Anterior cingulate cortex (tissue), 58 donors: Measurements from ENCODE around the gene MAVS.
A peak's percentile ranks its signal among the peaks of the same experiment; 100 is the strongest.
"Not testable (repeated sequence)": the region's sequence is repeated elsewhere in the genome, so short reads cannot be mapped to it uniquely, and the experiment has no call there.

Source experiments
- DNase-seq, 58 donors: peaks; one replicate each; lab custom pipeline; 2025; lab: John Stamatoyannopoulos, UW

The MAVS gene

DNA sequence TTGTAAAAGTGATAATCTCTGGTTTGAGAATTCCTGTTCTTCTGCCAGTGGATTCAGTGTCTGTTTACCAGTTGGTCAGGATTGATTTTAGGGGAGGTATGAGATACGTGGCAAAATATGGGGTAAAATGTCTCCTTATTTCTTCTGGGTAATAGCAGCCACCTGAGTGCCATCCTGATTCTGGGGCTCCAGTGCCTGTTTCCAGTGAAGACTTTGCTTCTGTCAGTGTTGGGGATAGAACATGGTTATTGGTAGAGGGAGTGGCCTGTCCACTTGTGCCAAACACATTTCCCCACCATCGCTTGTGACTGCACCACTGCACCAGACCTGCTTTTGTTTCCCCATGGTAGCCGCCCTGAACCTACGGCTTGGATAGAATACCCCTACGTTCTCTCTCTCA lies 58.2 kb downstream of the MAVS start:
- DNase-seq, result no peak

GRCh38 chr20:3906744-3907721 lies 60.4 kb downstream of the MAVS start:
- not testable (repeated sequence) for DNase-seq

GRCh38 chr20:3908667-3909066 lies 62.0 kb downstream of the MAVS start:
- peak in 22 of 58 donors; percentile 17 to 68 (median 34) for DNase-seq

- no peak for DNase-seq
Observed at GRCh38 chr20:3909952-3910366, 63.3 kb downstream of the MAVS start.

DNA sequence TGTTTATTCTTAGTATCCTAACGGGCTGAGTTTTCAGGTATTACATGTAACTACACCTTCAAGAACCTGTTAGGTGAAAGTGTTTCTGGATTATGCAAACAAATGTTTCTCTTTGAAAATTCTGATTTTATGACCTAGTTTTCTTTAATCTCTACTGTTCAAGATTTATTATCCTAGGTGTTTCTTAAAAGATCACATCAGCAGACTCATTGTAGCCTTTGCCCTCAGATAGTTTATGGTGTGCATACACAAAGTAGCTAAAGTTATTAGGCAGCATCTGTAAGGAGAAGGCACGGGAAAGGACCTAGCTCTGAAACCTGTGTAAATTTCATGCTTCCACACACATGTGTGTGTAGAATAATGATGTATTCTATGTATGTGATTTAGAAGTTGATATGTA lies 64.2 kb downstream of the MAVS start:
- no peak for DNase-seq

DNA sequence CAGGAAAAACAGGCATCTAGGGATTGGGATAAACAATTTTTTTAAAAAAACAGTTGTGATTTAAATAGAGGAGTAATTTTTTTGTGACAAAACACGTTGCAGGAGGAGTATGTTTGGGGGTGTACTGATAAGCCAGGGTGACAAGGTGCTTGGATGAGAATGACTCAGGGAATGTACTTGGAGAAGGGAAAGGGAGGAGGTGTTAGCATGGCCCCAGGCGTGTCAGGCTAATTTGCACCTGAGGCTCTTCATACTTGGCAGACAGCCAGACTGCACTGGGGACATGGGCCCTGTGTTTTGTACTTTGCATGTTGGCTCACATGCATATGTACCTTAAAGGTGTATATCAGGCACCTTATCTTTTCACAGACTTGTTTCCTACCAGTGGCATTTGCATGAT lies 65.3 kb downstream of the MAVS start:
- no peak for DNase-seq

GRCh38 chr20:3914446-3914845 lies 67.8 kb downstream of the MAVS start:
- DNase-seq, result no peak

GRCh38 chr20:3915691-3916090 lies 69.1 kb downstream of the MAVS start:
- no peak for DNase-seq

- no peak for DNase-seq
Observed at GRCh38 chr20:3916364-3916763, 69.7 kb downstream of the MAVS start.

- no peak for DNase-seq
Observed at GRCh38 chr20:3919352-3919751, 72.7 kb downstream of the MAVS start.

DNA sequence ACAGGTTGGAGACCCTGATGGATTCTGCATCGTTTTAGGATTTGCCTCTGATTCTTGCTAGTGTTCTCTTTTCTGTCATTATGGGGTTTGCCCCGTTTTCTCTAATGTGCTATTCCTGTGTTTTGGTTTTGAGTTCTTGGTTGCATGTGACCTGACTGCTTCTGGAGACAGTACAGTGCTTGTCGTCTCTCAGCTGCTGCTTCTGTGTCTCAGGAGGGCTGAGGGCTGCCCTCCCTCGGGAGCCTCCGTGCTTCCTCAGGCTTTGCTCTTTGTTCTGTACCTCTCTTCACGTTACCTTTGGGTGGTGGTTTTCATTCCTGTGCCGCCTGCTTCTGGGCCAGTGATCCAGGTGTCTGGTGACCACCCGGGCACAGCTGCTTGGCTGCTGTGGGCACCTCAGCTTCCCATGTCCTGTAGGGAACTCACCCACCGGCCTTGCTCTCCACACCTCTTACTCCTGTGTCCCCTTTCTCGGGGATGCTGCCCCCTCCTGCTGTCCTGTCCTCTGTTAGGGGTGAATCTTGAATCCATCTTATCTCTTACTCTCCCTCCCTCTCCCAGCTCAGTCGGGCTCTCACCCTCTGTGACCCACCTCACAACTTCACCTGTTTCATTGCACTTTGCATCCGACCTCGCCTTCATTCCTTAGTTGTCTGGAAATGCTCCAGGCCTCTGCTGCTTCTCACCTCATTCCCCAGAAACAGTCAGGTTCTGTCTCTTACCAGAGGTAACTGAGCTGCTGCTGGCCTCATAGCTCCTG lies 75.8 kb downstream of the MAVS start:
- DNase-seq, result no peak

DNA sequence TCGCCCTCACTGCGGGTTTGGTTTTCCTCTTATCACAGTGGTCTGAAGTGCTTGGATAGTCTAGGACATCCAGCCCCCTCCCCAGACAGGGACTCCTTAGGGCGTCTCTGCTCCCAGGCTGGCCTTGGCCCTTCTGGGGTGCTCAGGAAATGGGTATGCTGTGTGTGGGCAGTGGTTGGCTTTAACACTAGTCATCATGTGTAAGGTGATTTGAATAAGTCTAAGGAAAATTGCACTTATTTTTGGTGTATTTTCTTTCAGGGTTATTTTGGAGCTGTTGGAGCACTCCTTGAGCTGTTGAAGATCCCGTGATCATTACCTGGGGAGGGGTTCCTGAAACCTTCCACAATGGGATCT lies 76.3 kb downstream of the MAVS start:
- no peak for DNase-seq

GRCh38 chr20:3923818-3924217 lies 77.2 kb downstream of the MAVS start:
- DNase-seq, result peak in 16 of 58 donors; percentile 18 to 63 (median 44)

DNA sequence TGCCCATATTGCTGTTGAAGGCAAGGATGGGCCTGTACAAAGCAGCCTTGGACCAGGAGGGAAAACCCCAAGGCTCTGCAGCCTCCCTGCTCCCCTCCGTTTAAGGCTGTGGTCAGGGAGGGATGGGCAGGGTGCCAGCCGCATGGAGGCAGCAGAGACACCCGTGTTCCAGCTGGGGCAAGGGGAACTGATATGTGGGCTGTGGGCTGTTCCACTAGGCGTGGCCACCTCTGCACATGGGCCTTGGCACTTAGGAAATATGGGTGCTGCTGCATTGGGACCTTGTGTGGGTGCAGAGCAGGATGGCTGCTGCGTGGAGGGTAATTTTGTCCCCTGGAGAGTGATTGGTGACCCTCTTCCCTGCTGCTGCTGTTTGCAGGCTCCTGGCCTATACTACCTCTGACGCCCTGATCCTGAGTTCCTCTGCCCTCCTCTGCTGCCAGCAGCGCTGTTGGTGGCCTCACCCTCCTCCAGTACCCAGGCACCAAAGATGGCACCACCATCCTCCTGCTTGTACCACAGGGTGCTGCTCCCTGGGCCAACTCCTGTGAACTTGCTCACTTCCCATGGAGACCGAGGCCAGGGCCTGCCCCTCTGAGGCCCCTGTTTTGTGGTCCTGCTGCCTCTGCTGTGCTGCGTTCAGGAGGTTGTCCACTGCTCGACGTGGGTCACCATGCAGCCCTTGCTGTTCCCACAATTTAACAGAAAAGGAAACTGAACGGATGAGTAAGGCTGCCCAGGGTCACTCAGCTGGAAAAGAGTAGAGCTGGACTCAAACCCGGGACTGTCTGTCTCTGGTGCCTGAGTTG lies 77.9 kb downstream of the MAVS start:
- DNase-seq, result peak in 7 of 58 donors; percentile 12 to 53 (median 23)

DNA sequence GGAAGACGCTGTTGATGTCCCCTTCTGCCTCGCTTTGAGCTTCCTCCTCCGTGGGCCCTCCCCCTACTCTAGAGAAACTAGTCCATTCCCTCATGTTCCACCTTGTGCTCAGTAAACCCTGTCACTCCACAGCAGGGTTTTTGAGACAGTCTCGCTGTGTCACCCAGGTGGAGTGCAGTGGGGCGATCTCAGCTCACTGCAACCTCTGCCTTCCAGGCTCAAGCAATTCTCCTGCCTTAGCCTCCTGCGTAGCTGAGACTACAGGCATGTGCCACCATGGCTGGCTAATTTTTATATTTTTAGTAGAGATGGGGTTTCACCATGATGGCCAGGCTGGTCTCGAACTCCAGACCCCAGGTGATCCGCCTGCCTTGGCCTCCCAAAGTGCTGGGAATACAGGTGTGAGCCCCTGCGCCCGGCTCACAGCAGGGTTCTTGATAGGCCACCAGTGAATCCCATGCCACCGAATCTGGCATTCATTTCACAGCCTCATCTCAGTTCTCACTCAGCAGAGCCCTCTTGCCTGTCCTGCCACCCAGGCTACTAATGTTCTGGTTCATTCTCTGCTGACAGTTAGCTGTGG lies 78.6 kb downstream of the MAVS start:
- DNase-seq, result no peak
